Suppressor macrophage treated with lipopolysaccharide for 1 hour (primary cell): ENCODE measurements around the gene LARP4B.
"Not testable (repeated sequence)": the region's sequence is repeated elsewhere in the genome, so short reads cannot be mapped to it uniquely, and the experiment has no call there.

Experiments used
- DNase-seq, 3 donors: peaks; one replicate each; pipeline ENCODE4 v3.0.0-alpha.2; 2020 to 2022

Gene LARP4B

DNA sequence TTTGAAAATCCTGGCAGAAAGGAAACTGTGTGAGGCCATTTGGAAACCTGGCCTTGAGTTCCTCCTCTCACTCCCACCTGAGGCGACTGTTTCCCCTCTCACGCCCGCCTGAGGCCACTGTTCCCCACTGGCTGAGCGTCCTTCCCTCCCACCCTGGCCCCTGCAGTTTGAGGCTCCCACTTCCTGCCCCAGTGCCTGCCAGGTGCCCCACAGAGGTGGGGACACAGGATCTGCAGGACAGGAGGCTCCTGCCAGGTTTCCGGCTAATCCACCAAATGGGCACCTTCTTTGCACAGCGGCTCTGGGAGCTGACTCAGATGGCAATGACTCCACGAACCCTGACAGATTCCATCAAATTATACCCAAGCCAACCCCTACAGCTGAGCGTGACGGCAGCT, 24.3 kb upstream of the LARP4B start:
- no peak for DNase-seq

DNA sequence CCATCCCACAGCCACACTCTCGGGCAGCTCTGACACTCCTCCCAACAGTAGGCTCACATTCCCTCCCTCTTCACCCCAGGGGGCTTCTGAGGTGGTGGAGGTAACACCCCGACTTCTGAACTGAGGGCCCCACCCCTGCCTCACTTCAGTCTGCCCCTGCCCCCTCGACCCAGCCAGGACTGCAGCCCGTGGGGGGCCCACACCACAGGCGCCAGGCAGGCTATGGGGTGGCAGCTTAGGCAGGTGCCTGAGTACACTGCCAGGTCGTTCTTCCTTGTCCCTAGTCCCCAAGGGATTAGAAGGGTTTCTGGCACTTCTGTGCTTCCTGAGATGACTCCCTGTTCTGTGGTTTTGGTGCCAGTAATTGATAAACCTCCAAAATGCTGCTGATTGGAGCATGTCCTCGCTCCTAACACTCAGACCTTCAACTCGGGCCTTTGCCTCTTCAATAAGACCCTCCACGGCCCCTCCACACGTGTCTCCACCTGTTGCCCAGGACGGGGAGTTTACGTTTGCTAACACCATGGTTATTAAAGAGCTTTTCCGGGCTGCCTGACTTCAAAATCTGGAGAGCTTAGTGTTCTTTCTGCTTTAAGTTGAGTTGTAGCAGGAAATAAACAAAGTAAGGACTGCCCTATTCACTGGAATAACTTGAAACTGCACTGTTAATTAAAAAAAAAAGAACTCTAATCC, 23.8 kb upstream of the LARP4B start:
- no peak for DNase-seq

- no peak for DNase-seq
Observed at GRCh38 chr10:954396-954795, 22.9 kb upstream of the LARP4B start.

DNA sequence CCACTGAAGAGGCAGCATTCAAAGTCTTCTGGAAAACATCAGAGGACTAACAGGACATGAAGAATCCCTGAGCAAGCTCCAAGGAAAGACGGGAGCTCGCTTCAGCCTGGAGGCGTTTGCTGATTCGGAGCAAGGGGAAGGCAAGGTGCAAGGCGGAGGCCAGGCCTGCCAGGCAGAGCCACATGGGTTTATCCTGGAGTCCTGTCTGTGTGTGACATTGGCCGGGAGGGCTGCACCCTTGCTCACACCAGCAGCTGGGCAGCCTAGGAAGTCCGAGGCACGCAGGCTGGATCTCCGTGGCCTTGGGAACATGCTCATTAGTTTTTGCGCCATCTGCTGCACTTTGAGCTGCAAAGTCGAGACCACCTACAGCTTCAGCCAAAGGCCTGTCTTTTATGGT, 22.3 kb upstream of the LARP4B start:
- no peak for DNase-seq

- DNase-seq, result no peak
Observed at GRCh38 chr10:949446-949845, 17.9 kb upstream of the LARP4B start.

GRCh38 chr10:948347-948746, 16.8 kb upstream of the LARP4B start:
- DNase-seq, result no peak

- DNase-seq, result no peak
Observed at GRCh38 chr10:947881-948280, 16.4 kb upstream of the LARP4B start.

- DNase-seq, result no peak
Observed at GRCh38 chr10:947051-947450, 15.5 kb upstream of the LARP4B start.

- no peak for DNase-seq
Observed at GRCh38 chr10:945778-946177, 14.3 kb upstream of the LARP4B start.

DNA sequence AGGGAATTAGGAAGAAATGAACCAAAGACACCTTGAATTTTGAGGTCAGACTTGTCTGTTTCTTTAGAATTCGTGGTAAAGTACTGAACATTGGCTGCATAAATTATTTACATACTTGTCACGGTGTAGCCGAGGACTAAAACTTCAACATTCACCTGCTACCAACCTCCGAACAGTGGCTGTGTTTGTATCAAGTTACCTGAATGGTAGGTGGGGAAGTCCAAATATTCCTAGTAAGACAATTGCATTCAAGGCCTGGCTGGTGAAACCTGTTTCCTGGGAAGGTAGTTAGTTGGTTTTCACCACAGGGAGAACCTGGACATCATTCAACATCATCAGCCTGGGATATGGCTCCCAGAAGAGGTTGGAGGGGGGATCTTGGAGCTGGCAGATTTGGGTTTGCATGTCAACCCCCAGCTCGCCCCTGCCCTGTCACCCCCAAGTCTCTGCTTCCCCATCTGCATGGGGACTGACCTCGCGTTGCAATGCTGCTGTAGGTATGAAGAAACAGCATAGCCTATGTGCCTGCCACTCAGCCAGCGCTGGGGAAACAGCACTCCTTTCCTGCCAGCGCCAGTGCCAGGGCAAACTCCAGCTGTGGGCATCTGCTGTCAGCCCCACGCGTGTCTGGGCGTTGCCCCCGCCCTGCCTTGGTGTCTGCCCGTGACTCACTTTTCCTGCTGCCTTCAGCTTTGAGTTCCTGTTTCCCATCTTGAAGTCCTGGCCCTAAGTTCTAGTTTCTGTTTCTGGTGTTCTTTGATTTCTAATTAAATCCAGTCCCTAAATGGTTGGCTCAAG, 12.7 kb upstream of the LARP4B start:
- DNase-seq, result peak; percentile 95 to 96 (median 95)

DNA sequence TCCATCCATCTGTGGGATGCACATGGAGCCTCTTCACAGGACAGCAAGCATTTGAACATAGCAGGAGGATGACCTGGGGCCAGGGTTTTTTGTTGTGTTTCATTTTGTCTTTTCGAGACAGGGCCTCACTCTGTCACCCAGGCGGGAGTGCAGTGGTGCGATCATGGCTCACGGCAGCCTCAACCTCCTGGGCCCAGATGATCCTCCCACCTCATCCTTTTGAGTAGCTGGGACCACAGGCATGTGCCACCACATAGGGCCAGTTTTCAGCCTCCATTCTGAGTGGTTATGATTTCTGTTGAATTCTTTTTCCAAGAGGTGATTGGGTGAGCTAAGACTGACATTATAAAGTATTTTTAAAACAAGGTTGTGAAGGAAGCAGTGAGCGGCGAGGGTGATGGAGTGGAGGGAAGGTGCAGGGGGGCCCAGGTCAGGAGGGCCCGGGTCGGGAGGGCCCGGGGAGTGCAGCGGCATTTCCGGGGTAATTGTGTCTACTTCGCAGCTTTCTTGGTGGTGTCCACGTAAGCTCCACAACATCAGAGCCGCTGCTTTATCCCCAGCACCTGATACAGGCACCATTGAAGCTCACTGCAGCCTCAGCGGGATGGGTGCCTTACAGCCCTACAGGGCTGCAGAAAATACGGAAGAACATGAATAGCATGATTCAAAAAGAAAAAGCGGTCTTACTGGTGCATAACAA, 12.0 kb upstream of the LARP4B start:
- no peak for DNase-seq

- DNase-seq, result no peak
Observed at GRCh38 chr10:938941-939678, 7.6 kb upstream of the LARP4B start.

GRCh38 chr10:934746-935406, 3.4 kb upstream of the LARP4B start:
- DNase-seq, result no peak

GRCh38 chr10:934165-934564, 2.7 kb upstream of the LARP4B start:
- DNase-seq, result not testable (repeated sequence)

GRCh38 chr10:932589-932988, 1.1 kb upstream of the LARP4B start:
- no peak for DNase-seq

DNA sequence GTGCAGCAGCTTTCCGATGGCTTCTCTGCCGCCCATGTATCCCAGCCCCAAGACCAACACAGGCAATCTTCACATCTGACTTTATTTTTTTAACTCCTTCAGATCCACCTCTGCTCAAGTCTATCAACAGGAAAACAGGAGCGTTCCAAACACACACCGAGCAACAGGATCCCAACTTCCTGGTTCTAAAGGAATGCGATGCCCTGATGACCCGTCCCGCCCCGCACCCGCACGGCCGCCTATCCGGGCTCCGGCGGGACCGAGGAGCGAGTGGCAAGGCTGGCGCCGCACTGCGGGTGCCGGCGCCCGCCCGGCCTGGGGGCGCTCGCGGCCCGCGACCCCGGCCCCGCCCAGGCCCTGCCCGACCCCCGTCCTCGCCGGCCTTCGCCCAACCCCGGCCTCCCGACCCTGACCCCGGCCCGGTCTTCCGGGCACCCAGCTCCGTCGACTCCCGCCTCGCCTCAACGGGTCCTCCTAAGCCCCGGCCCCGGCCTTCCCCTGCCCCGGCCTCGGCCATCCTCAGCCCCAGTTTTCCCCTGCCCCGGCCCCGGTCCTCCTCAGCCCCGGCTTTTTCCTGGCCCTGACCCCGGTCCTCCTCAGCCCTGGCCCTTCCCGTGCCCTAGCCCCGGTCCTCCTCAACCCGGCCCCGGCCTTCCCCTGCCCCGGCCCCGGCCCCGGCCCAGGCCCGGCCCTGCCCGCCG, 730 bp downstream of the LARP4B start:
- peak; percentile 62 to 81 (median 63) for DNase-seq

GRCh38 chr10:929960-930624, 1.4 kb downstream of the LARP4B start:
- peak; percentile 62 to 63 (median 62) for DNase-seq

DNA sequence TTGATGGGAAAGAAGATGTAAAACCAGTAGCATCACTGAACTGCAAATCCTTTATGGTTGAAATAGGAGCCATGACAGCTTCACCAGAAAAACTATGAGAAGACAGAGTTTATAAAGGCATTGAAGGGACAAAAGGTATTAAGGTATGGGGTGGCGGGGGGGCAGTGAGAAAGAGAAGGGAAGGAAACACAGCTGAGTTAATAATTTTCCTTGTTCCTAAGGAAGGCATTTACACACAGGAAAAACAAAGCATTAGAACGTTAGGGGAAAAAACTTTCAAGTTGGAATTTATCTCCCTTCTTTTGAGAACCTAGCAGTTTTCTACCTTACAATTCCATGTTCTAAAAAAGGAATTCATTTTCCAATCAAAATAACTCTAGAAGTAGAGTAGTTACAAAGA, 4.4 kb downstream of the LARP4B start:
- DNase-seq, result no peak

GRCh38 chr10:926075-926698, 5.3 kb downstream of the LARP4B start:
- no peak for DNase-seq

GRCh38 chr10:924524-924859, 7.0 kb downstream of the LARP4B start:
- no peak for DNase-seq
